Activated T-helper 1 cell treated with anti-CD3 and anti-CD28 coated beads, Interleukin-12 subunit alpha, Interleukin-12 subunit beta, Interleukin-2, Interleukin-4 antibody, amounts not matched to agents 30 ng/mL and 10 ng/mL and 1 ng/mL, durations not matched to agents 14 hours and 24 hours and 36 hours (primary cell): ENCODE results near the gene NEGR1. TPM values are rescaled to one million over a fixed set of nuclear protein-coding genes. Genes with fewer than 3 reads are reported as not detected.

Source experiments
- DNase-seq: peaks from one replicate; pipeline ENCODE4 v3.0.0; 2021; ENCODE audit warnings: low spot score
- H3K27ac Mint-ChIP-seq: one replicate; pipeline ENCODE4 v1.8.0; 2021; ENCODE audit warnings: mild to moderate bottlenecking, mixed read lengths
- H3K27me3 Mint-ChIP-seq: one replicate; pipeline ENCODE4 v1.8.0; 2022; ENCODE audit warnings: mild to moderate bottlenecking, moderate library complexity, mixed read lengths; ENCODE audit not compliant: insufficient read depth
- H3K36me3 Mint-ChIP-seq: one replicate; pipeline ENCODE4 v1.8.0; 2021; ENCODE audit warnings: low read depth, mixed read lengths
- H3K4me1 Mint-ChIP-seq: one replicate; pipeline ENCODE4 v1.8.0; 2021; ENCODE audit warnings: low read depth, mixed read lengths
- H3K4me3 Mint-ChIP-seq: one replicate; pipeline ENCODE4 v1.8.0; 2021; ENCODE audit warnings: mild to moderate bottlenecking, moderate library complexity, mixed read lengths
- H3K9me3 Mint-ChIP-seq: one replicate; pipeline ENCODE4 v1.8.0; 2021; ENCODE audit warnings: mixed read lengths
- intact Hi-C: fragments of 100-400 bp; cut with micrococcal nuclease; formaldehyde crosslinking; loops from one replicate; pipeline ENCODE4 v1.15.1; 2024
- total RNA-seq: library from RNA; stranded (reverse); gene quantifications from 2 replicates; pipeline ENCODE4 v1.2.3, GENCODE V29; 2022

Gene NEGR1
- total RNA-seq, 1 donor from 2014 or later: not detected

DNA sequence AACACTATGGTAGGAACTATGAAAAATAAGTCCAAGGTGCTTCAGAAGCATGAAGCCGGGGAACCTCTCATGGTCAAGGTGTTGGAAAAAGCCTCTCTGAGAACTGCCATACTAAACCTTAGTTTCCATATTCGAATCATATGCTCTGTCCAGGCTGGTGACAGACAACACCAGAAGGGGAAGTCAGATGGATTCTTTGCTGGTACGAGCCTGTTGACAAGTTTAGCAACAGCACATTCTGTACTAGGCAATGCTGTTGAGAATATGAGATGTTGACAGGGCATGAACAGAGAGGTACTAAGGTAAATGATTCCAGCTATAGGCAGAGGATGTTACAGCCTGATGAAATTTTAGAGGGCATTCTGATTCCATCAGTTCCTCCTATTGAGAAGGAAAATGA lies 740.2 kb downstream of the NEGR1 start:
- Mint-ChIP-seq H3K4me1 (no peaks in the 10 kb centered on the region), H3K9me3 (no peaks in the 10 kb centered on the region), H3K4me3 (no peak overlapping the region), H3K27me3 (no peaks in the 10 kb centered on the region), H3K36me3 (no peaks in the 10 kb centered on the region), H3K27ac (no peak overlapping the region)
- no peak for DNase-seq
- intact Hi-C loops: no loop called here

DNA sequence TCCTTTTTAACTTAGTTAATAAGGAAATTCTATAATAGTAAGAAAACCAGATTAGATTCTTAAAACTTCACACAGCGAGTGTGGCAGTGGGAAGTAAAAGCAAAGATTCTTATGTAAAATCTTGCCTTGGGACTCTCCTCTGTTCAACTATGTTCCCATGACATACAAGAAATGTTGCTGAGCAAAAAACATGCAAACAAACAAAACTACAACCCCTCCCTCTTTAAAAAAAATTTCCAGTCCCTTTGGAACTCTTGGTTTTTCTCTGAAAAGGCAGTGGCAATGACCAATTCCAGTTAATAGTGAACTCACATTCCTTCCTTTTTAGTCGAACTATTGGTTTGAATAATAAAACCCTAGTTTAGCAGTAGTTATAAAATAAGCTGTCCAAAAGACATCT lies 748.4 kb downstream of the NEGR1 start:
- intact Hi-C loops: no loop called here
- Mint-ChIP-seq H3K27me3 (no peaks in the 10 kb centered on the region), H3K4me1 (no peaks in the 10 kb centered on the region), H3K4me3 (no peak overlapping the region), H3K27ac (no peak overlapping the region), H3K36me3 (no peaks in the 10 kb centered on the region), H3K9me3 (no peaks in the 10 kb centered on the region)
- DNase-seq: no peak

DNA sequence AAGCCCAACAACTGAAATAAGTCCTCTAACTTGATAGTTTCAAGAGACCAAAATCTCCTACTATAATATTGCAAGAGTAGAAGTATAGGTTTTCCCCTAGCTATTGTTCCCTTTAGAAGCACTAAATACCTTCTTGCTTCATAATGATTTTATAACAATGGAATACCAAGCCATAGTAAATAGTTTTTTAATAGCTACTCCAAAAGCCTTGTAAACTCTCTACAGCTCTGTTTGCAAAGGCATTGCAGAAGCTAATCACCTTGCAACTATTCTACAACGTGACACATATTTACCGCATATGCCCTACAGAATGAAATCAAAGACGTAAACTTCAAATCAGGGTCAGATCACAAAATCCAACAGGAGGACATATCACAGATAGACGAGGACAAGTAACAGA lies 750.0 kb downstream of the NEGR1 start:
- Mint-ChIP-seq H3K4me1 (no peaks in the 10 kb centered on the region), H3K9me3 (no peaks in the 10 kb centered on the region), H3K27ac (no peak overlapping the region), H3K36me3 (no peaks in the 10 kb centered on the region), H3K27me3 (no peaks in the 10 kb centered on the region), H3K4me3 (no peak overlapping the region)
- intact Hi-C loops: no loop called here
- DNase-seq: no peak

DNA sequence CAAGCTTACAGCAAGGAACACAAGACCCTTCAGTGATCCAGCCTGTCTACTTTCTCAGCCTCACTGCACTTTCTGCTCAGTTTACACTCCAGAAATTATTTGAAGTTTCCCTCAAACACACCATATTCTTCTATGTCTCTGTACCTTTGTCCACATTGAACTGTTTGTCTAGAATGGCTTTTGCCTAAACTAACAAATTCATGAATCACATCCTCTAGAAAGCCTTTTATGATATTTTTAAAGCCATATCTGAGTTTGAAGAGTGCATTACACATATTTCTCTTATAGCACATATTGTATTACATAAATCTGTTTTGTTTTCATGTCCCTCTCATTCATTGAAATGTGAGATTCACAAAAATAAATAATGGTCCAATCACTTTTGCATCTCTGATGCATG lies 755.5 kb downstream of the NEGR1 start:
- intact Hi-C loops: loop anchor here (10.0 kb wide), 1 partner anchor 432 kb away; no protein-coding TSS in a partner anchor

DNA sequence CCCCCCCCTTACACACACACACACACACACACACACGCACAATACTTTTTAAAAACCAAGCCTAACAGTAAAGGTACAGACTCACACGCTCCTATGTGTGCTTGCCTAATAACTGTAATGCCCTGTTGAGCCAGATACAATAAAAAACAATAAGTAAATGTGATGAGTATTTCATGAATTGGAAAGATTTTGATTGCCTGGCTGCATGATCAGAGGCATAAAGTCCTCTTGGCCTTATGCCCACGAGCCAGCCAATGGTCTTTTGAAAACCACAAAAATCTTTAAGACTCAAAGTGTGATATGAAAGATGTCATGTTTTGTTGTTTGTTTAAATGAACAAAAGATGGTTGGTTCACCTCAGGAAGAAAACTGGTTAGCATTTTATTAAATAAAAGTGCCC lies 759.6 kb downstream of the NEGR1 start:
- no peak overlapping the region for H3K27ac Mint-ChIP-seq
- H3K4me1 Mint-ChIP-seq: no peaks in the 10 kb centered on the region
- intact Hi-C loops: loop anchor here (10.0 kb wide), 1 partner anchor 428 kb away; no protein-coding TSS in a partner anchor
- no peaks in the 10 kb centered on the region for H3K36me3 Mint-ChIP-seq
- DNase-seq: no peak
- no peaks in the 10 kb centered on the region for H3K9me3 Mint-ChIP-seq
- no peaks in the 10 kb centered on the region for H3K27me3 Mint-ChIP-seq
- H3K4me3 Mint-ChIP-seq: no peak overlapping the region

More for the DNA sequence above, 755.5 kb downstream of the NEGR1 start:
- H3K4me1 Mint-ChIP-seq: no peaks in the 10 kb centered on the region
- no peak overlapping the region for H3K4me3 Mint-ChIP-seq
- no peaks in the 10 kb centered on the region for H3K27me3 Mint-ChIP-seq
- H3K27ac Mint-ChIP-seq: no peak overlapping the region
- no peak for DNase-seq
- no peaks in the 10 kb centered on the region for H3K36me3 Mint-ChIP-seq
- no peaks in the 10 kb centered on the region for H3K9me3 Mint-ChIP-seq

DNA sequence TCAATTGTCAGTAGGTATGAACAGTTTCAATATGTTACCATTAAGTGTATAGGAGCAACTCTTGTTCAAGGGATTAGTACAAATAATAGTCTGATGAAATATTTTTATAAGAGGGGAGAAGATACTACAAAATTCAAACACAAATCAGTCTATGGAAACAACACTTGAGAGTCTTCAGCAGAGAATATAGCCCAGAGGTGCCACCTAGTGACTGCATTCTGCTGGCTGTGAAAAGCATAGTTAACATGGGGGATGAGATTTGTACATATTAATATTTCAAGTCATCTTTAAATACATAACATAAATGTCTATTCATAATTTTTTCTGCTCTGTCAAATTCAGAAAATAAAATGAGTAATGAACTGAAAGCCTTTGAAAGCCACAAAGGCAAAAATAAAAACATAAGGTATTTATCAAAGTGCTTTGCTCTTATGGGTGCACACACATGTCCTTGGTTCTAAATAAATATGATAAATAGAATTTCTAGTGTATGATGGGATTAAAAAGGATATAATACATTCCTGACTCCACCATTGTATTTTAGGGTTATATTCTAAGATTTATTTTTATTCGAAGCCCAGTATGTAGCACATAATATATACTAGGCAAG lies 760.6 kb downstream of the NEGR1 start:
- DNase-seq: no peak
- intact Hi-C loops: loop anchor here (10.0 kb wide), 1 partner anchor 427 kb away; no protein-coding TSS in a partner anchor
- H3K27ac Mint-ChIP-seq: no peak overlapping the region
- no peaks in the 10 kb centered on the region for H3K4me1 Mint-ChIP-seq
- H3K36me3 Mint-ChIP-seq: no peaks in the 10 kb centered on the region
- no peaks in the 10 kb centered on the region for H3K27me3 Mint-ChIP-seq
- H3K9me3 Mint-ChIP-seq: no peaks in the 10 kb centered on the region
- no peak overlapping the region for H3K4me3 Mint-ChIP-seq

- no peaks in the 10 kb centered on the region for H3K36me3 Mint-ChIP-seq
- DNase-seq: no peak
These were observed 770.8 kb downstream of the NEGR1 start for GRCh38 chr1:71511505-71511904.

DNA sequence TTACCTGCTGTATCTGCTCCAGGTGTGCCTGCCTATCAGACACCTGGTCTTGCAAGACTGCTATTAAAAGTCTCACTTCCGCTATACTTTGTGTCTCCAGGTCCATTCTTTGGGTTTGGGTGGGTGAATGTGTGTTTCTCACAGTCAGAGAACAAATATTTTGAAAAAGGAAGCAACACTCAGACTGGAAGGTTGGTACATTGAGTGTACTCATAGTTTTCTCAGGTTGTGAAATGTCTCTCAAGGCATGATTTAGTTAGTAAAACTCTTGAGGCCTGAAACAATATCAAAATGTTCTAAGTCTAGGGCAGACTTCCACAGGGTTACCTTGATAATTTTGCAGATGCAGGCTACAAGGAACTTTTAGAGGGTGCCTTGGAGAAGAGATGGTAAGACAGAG lies 771.6 kb downstream of the NEGR1 start:
- H3K27me3 Mint-ChIP-seq: no peaks in the 10 kb centered on the region
- H3K4me3 Mint-ChIP-seq: no peak overlapping the region
- intact Hi-C loops: no loop called here
- H3K27ac Mint-ChIP-seq: no peak overlapping the region
- DNase-seq: no peak
- H3K4me1 Mint-ChIP-seq: no peaks in the 10 kb centered on the region
- H3K9me3 Mint-ChIP-seq: no peaks in the 10 kb centered on the region
- H3K36me3 Mint-ChIP-seq: no peaks in the 10 kb centered on the region

More at GRCh38 chr1:71511505-71511904, 770.8 kb downstream of the NEGR1 start:
- Mint-ChIP-seq H3K27me3 (no peaks in the 10 kb centered on the region), H3K9me3 (no peaks in the 10 kb centered on the region), H3K4me3 (no peak overlapping the region), H3K27ac (no peak overlapping the region), H3K4me1 (no peaks in the 10 kb centered on the region)
- intact Hi-C loops: no loop called here

DNA sequence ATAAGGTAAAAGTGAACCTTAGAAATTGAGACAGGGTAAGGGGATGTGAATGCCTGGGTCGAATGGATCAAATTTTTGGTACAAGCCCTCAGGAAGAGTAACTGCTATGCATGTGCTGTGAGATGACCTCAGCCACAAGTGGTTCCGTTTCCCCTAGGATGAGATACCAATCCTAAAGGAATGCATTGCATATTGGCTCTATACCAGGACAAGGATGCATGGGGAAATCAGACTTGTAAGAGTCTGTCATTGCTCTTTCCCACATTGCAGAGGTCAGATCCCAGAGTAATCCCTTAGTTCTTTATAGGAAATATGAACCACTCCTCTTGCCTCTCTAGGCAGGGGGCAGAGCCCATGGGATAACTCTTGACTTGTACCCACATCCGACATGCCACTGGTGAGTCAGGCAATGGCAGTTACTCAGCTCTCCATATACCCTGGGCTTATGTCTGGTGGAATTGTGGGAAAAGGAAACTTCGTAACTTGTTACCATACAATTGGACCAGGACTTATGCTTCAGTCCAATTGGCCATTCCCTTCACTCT lies 773.2 kb downstream of the NEGR1 start:
- H3K9me3 Mint-ChIP-seq: no peaks in the 10 kb centered on the region

GRCh38 chr1:71502006-71502405 lies 780.3 kb downstream of the NEGR1 start:
- intact Hi-C loops: no loop called here
- no peak overlapping the region for H3K27ac Mint-ChIP-seq

More for the DNA sequence above, 773.2 kb downstream of the NEGR1 start:
- no peak overlapping the region for H3K4me3 Mint-ChIP-seq
- H3K36me3 Mint-ChIP-seq: no peaks in the 10 kb centered on the region
- no peaks in the 10 kb centered on the region for H3K27me3 Mint-ChIP-seq
- intact Hi-C loops: no loop called here
- H3K27ac Mint-ChIP-seq: no peak overlapping the region
- no peaks in the 10 kb centered on the region for H3K4me1 Mint-ChIP-seq
- DNase-seq: no peak

DNA sequence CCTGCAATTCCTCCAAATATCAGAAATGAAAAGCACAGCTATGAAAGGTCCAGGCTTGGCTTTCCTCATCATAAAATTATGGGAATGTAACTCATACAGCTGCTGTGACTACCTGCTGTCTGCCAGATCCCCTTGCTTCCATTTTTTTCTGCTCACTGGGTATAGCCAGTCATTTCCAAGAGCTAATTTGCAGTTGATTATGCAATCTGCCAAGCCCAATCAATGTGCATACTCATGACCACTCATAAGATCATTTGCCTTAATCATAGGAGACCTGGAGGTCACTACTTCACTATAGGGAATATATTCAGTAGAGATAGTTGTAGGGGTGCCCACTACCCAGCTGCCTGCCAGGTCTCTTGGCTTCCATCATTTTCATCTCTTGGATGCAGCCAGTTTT lies 783.8 kb downstream of the NEGR1 start:
- Mint-ChIP-seq H3K36me3 (no peaks in the 10 kb centered on the region), H3K4me3 (no peak overlapping the region), H3K27me3 (peaks cover 1% of the 10 kb centered on the region), H3K4me1 (no peaks in the 10 kb centered on the region), H3K27ac (no peak overlapping the region), H3K9me3 (peaks cover 7% of the 10 kb centered on the region)
- DNase-seq: no peak
- intact Hi-C loops: no loop called here

More at GRCh38 chr1:71502006-71502405, 780.3 kb downstream of the NEGR1 start:
- H3K4me1 Mint-ChIP-seq: no peaks in the 10 kb centered on the region
- peaks cover 7% of the 10 kb centered on the region for H3K9me3 Mint-ChIP-seq
- H3K36me3 Mint-ChIP-seq: no peaks in the 10 kb centered on the region
- peaks cover 1% of the 10 kb centered on the region for H3K27me3 Mint-ChIP-seq
- no peak for DNase-seq
- no peak overlapping the region for H3K4me3 Mint-ChIP-seq

DNA sequence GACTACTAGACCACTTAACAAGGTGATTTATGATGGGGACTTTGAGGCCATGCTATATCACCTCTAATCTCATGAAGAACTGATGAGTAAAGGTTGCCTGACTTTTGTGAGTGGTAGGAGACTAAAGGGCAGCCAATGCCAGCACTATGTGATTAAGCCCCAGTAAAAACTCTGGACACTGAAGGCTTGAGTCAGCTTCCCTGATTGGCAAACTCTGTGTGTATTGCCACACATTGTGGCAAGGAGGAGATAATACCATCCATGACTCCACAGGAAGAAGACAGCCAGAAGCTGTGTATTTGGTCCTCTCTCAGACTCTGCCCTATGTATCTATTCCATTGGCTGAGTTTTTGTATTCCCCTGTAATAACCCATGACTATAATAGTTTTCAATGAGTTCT lies 788.2 kb downstream of the NEGR1 start:
- DNase-seq: no peak
- Mint-ChIP-seq H3K9me3 (no peaks in the 10 kb centered on the region), H3K4me1 (no peaks in the 10 kb centered on the region), H3K36me3 (no peaks in the 10 kb centered on the region), H3K4me3 (no peak overlapping the region), H3K27me3 (no peaks in the 10 kb centered on the region), H3K27ac (no peak overlapping the region)
- intact Hi-C loops: no loop called here

- H3K27ac Mint-ChIP-seq: no peak overlapping the region
- H3K4me3 Mint-ChIP-seq: no peak overlapping the region
- DNase-seq: no peak
- H3K4me1 Mint-ChIP-seq: no peaks in the 10 kb centered on the region
- H3K36me3 Mint-ChIP-seq: no peaks in the 10 kb centered on the region
- intact Hi-C loops: no loop called here
- no peaks in the 10 kb centered on the region for H3K27me3 Mint-ChIP-seq
- H3K9me3 Mint-ChIP-seq: no peaks in the 10 kb centered on the region
These were observed 789.9 kb downstream of the NEGR1 start for GRCh38 chr1:71492298-71493041.
